ENCODE results near the gene C3orf22. TPM values are rescaled to one million over a fixed set of nuclear protein-coding genes. Genes with fewer than 3 reads are reported as not detected.

The C3orf22 gene
- total RNA-seq, 2 experiments from 2014 or later: not detected

- ATAC-seq (ENCODE audit: poor library complexity) (no peak), DNase-seq (no peak)
- Mint-ChIP-seq H3K4me3 (no peak overlapping the region), H3K36me3 (ENCODE audit: low read depth) (no peaks in the 10 kb centered on the region), H3K9me3 (no peaks in the 10 kb centered on the region), H3K27me3 (no peaks in the 10 kb centered on the region), H3K27ac (no peak overlapping the region), H3K4me1 (ENCODE audit: low read depth) (no peaks in the 10 kb centered on the region)
- peaks cover 0 to 5% of the 10 kb centered on the region in 2 experiments for H3K27me3 ChIP-seq (ENCODE audit: control insufficient read depth in 1 of 2, insufficient read depth in 2 of 2, low read length in 2 of 2)
- ChIA-PET POLR2A (no interaction called here), CTCF (no interaction called here)
- no peaks in the 10 kb centered on the region for H3K4me1 ChIP-seq (ENCODE audit: insufficient read depth, low read length)
- H3K4me3 ChIP-seq (ENCODE audit: low read length): no peak overlapping the region
- intact Hi-C loops (cut with DNase I, micrococcal nuclease): no loop called here
- H3K36me3 ChIP-seq (ENCODE audit: insufficient read depth, low read length): no peaks in the 10 kb centered on the region
- H3K27ac ChIP-seq (ENCODE audit: low read depth in 1 of 2, low read length in 2 of 2): no peak overlapping the region
- no peaks in the 10 kb centered on the region for H3K9me3 ChIP-seq (ENCODE audit: control insufficient read depth in 1 of 2, insufficient read depth in 1 of 2, low read length in 2 of 2)
- TF ChIP-seq CTCF (IDR thresholded peaks at IDR 0.05): no peak
Observed at GRCh38 chr3:126516152-126516935, 42.4 kb downstream of the C3orf22 start.

- H3K27me3 Mint-ChIP-seq: no peaks in the 10 kb centered on the region
- H3K36me3 Mint-ChIP-seq (ENCODE audit: low read depth): no peaks in the 10 kb centered on the region
- Histone ChIP-seq H3K4me1 (ENCODE audit: insufficient read depth, low read length) (no peaks in the 10 kb centered on the region), H3K9me3 (ENCODE audit: control insufficient read depth in 1 of 2, insufficient read depth in 1 of 2, low read length in 2 of 2) (no peaks in the 10 kb centered on the region), H3K4me3 (ENCODE audit: low read length) (no peak overlapping the region), H3K27me3 (ENCODE audit: control insufficient read depth in 1 of 2, insufficient read depth in 2 of 2, low read length in 2 of 2) (peaks cover 0 to 3% of the 10 kb centered on the region in 2 experiments), H3K36me3 (ENCODE audit: insufficient read depth, low read length) (no peaks in the 10 kb centered on the region), H3K27ac (ENCODE audit: low read depth in 1 of 2, low read length in 2 of 2) (no peak overlapping the region)
- ATAC-seq (ENCODE audit: poor library complexity): no peak
- H3K4me3 Mint-ChIP-seq: no peak overlapping the region
- intact Hi-C loops (cut with DNase I, micrococcal nuclease): no loop called here
- no peaks in the 10 kb centered on the region for H3K4me1 Mint-ChIP-seq (ENCODE audit: low read depth)
- TF ChIP-seq CTCF (IDR thresholded peaks at IDR 0.05): no peak
- H3K27ac Mint-ChIP-seq: no peak overlapping the region
- ChIA-PET POLR2A (no interaction called here), CTCF (no interaction called here)
- DNase-seq: no peak
- no peaks in the 10 kb centered on the region for H3K9me3 Mint-ChIP-seq
Observed at GRCh38 chr3:126515066-126515706, 43.5 kb downstream of the C3orf22 start.

GRCh38 chr3:126514161-126514560 lies 44.6 kb downstream of the C3orf22 start:
- no peaks in the 10 kb centered on the region for H3K4me1 Mint-ChIP-seq (ENCODE audit: low read depth)
- POLR2A ChIA-PET: no interaction called here
- Histone ChIP-seq H3K27me3 (ENCODE audit: control insufficient read depth in 1 of 2, insufficient read depth in 2 of 2, low read length in 2 of 2) (peaks cover 0 to 3% of the 10 kb centered on the region in 2 experiments), H3K27ac (ENCODE audit: low read depth in 1 of 2, low read length in 2 of 2) (no peak overlapping the region), H3K4me1 (ENCODE audit: insufficient read depth, low read length) (no peaks in the 10 kb centered on the region), H3K36me3 (ENCODE audit: insufficient read depth, low read length) (no peaks in the 10 kb centered on the region), H3K9me3 (ENCODE audit: control insufficient read depth in 1 of 2, insufficient read depth in 1 of 2, low read length in 2 of 2) (no peaks in the 10 kb centered on the region), H3K4me3 (ENCODE audit: low read length) (no peak overlapping the region)
- ATAC-seq (ENCODE audit: poor library complexity): no peak
- no peak overlapping the region for H3K4me3 Mint-ChIP-seq
- CTCF ChIA-PET: no interaction called here
- H3K36me3 Mint-ChIP-seq (ENCODE audit: low read depth): no peaks in the 10 kb centered on the region
- no peak for DNase-seq
- H3K27me3 Mint-ChIP-seq: no peaks in the 10 kb centered on the region
- no peak overlapping the region for H3K27ac Mint-ChIP-seq
- intact Hi-C loops (cut with DNase I, micrococcal nuclease): no loop called here
- no peaks in the 10 kb centered on the region for H3K9me3 Mint-ChIP-seq
- no peak for TF ChIP-seq CTCF (IDR thresholded peaks at IDR 0.05)

All from CD4-positive, alpha-beta T cell (primary cell).